NOMO-1 treated with dmso at 0.1 percent for 144 hours (cell line): Measurements from ENCODE around the gene SKA3.

Experiments
- DNase-seq: peaks from one replicate; lab custom pipeline; 2025; ENCODE audit not compliant: unreplicated experiment; lab: John Stamatoyannopoulos, UW

The SKA3 gene

DNA sequence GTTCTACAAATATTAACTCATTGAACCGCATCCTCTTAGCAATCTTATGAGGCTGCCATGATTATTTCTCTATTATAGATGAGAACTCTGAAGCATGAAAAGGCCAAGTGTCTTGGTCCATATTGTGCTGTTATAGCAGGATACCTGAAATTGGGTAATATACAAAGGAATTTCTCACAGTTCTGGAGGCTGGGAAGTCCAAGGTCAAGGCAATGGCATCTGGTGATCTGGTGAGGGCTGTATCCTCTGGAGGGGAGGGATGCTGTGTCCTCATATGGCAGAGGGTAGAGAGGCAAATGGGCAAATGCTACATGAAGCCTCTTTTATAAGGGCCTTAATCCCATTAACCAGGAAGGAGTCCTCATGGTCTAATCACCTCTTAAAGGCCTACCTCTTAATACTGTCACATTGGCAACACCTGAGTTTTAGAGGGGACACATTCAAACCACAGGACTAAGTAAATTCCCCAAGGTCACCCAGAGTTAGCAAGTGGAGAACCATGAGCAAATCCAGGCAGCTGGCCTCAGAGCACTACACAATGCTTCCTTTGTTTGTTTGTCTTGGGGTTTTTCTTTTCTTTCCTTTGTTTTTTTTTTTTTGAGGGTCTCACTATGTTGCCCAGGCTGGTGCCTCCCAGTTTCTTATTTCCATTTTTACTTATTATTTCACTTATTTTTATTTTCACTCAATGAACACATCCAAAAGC, 59.1 kb downstream of the SKA3 start:
- no peak for DNase-seq

DNA sequence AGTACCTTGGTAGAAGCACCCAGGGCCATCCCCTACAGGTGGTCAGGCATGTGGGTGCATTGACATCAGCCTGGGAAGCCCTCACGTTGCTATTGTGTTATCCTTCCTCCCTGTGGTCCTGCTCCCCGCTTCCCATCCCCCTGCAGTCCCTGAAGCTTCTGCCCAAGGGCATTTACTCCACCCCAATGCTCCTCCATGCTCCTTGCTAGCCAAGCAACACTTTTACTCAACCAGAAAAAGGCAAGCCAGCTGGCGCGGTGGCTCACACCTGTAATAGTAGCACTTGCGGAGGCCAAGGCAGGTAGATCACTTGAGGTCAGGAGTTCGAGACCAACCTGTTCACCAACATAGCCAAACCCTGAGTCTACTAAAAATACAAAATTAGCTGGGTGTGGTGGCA, 60.2 kb downstream of the SKA3 start:
- DNase-seq, result no peak

DNA sequence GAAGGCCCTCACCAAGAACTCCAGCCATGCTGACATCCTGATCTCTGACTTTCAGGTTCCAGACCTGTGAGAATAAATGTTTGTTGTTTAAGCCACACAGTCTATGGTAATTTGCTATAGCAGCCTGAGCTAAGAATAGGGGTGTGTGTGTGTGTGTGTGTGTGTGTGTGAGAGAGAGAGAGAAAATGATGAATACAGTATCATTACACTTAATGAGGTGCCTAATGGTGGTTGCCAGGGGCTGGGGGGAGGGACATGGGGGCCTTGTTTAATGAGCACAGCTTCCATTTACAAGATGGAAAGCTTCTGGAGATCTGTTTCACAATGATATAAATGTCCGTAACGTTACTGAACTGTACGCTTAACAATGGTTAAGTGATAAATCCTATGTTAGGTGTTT, 61.1 kb downstream of the SKA3 start:
- DNase-seq, result no peak

DNA sequence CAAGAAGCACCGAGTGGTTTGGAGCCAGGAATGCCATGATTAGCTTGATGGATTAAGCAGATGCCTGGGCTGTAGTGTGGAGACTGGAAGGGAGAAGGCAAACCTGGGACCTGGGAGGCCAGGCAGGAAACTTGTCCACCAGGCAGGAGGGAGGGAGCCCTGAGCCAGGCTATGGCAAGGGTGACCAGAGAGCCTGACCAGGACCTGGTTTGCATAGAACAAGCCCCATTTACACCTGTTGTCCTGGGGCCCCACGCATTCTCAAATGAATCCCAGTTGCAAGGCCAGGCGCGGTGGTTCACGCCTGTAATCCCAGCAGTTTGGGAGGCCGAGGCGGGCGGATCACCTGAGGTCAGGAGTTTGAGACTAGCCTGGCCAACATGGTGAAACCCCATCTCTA, 64.8 kb downstream of the SKA3 start:
- DNase-seq, result no peak

DNA sequence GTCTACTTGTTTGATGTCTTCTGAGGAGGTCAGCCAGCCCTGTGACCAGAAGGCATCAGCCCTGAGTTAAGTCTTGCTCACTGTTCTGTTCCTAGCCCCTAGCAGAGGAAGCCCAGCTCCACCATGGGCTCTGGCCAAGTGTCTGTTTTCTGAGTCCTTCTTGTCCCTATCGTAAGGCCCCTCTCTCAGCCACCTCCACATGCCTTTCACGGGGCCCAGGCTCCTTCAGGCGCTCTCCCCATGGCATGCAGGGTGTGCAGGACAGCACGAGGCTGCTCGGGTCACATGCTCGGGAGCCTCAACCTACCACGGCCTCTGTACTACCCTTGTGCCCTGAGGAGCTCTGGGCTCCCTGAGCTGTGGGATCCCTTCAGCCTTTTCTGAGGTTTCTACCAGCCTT, 67.2 kb downstream of the SKA3 start:
- DNase-seq, result no peak

DNA sequence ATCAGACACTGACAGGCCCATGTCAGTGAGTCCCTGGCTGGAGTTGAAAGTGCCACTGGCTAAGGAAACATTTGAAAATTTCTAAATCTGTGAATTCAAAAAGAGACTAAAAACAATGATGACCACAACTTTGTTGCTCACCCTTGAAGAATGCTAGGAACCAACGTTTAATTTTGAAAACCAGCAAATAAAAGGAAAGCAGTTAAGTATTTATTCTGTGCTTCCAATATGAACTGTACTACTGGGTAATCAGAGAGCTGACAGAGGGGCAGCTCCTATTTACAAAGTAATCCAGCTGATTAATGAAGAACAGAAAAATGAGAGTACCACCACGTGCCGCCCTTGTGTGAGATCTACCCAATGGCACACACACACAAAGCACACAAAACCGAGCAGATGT, 70.3 kb downstream of the SKA3 start:
- DNase-seq, result no peak

DNA sequence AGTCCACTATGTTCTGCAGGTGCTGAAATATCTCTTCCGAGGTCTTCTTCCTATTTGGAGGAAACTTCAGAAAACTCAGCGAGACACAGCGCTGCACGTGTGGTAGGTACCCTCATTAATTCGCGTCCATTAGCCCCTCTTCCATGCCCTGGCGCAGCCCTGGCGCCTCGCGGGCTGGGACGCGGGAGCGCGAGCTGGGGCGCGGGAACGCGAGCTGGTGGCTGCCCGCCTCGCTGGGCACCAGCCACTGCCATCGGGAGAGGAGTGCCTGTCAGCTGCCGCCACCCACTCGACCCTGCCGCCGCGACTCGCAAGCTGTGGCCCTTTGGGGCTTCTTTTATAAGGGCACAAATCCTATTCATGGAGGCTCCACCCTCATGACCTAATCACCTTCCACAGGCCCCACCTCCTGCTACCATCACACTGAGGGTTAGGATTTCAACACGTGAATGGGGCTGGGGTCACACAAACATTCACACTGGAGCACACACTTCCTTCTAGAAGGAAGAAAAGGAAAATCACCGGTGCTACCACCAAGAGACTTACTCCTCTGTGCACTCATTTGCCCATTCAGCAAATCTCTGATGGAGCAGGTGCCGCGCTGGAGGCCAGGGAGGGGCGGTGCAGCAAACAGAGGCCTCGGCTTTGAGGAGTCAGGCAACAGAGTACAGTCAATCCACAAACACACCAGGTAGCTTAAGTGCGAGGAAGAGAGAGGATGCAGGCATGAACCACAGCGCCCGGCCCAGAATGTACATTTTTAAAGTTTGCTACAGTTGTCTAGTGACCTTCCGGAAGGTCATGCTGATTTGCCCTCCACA, 71.9 kb downstream of the SKA3 start:
- DNase-seq, result no peak
